Naive B cell (primary cell): ENCODE measurements around the gene TLCD4. TPM values are rescaled to one million over a fixed set of nuclear protein-coding genes. Genes with fewer than 3 reads are reported as not detected.
A peak's percentile ranks its signal among the peaks of the same experiment; 100 is the strongest.
"Not testable (repeated sequence)": the region's sequence is repeated elsewhere in the genome, so short reads cannot be mapped to it uniquely, and the experiment has no call there.

ENCODE experiments used
- ATAC-seq, 2 donors: fragments of 150-1000 bp; cut with Tn5 transposase; 2 replicates each; pipeline ENCODE4 v1.10.0; 2021; ENCODE audit warnings: low read depth in 2 of 2, mild to moderate bottlenecking in 2 of 2, moderate library complexity in 2 of 2
- DNase-seq: peaks from one replicate; pipeline ENCODE4 v3.0.0; 2022
- H3K27ac Mint-ChIP-seq, 6 donors: one replicate each; pipeline ENCODE4 v1.8.0; 2020 to 2022; ENCODE audit warnings: mild to moderate bottlenecking in 6 of 6, mixed read lengths in 6 of 6, moderate library complexity in 5 of 6, inconsistent platforms in 2 of 6
- H3K27me3 Mint-ChIP-seq, 3 donors: one replicate each; pipeline ENCODE4 v1.8.0; 2021 to 2022; ENCODE audit warnings: mixed read lengths in 3 of 3, mild to moderate bottlenecking in 1 of 3
- H3K36me3 Mint-ChIP-seq, 2 donors: one replicate each; pipeline ENCODE4 v1.8.0; 2020 to 2022; ENCODE audit warnings: mixed read lengths in 2 of 2, inconsistent platforms in 1 of 2, mild to moderate bottlenecking in 1 of 2
- H3K4me1 Mint-ChIP-seq, 3 donors: one replicate each; pipeline ENCODE4 v1.8.0; 2020 to 2022; ENCODE audit warnings: mixed read lengths in 3 of 3, inconsistent platforms in 1 of 3, mild to moderate bottlenecking in 1 of 3, moderate library complexity in 1 of 3
- H3K4me3 Mint-ChIP-seq, 8 donors: one replicate each; pipeline ENCODE4 v1.8.0; 2020 to 2022; ENCODE audit warnings: mild to moderate bottlenecking in 8 of 8, mixed read lengths in 8 of 8, moderate library complexity in 8 of 8, inconsistent platforms in 2 of 8
- H3K9me3 Mint-ChIP-seq, 7 donors: one replicate each; pipeline ENCODE4 v1.8.0; 2020 to 2022; ENCODE audit warnings: mixed read lengths in 7 of 7, mild to moderate bottlenecking in 5 of 7, inconsistent platforms in 2 of 7, moderate library complexity in 1 of 7
- polyA plus RNA-seq, 6 donors: library from polyadenylated mRNA; unstranded; fragments of 300-500 nt; fragmentation: Illumina TruSeq; gene quantifications; one replicate each; pipeline ENCODE4 v1.2.3, GENCODE V29; 2021; ENCODE audit warnings: low read depth in 6 of 6

TLCD4 gene
- polyA plus RNA-seq, 6 donors from 2014 or later, result 0.08 to 1.9 (median 1.2) TPM

DNA sequence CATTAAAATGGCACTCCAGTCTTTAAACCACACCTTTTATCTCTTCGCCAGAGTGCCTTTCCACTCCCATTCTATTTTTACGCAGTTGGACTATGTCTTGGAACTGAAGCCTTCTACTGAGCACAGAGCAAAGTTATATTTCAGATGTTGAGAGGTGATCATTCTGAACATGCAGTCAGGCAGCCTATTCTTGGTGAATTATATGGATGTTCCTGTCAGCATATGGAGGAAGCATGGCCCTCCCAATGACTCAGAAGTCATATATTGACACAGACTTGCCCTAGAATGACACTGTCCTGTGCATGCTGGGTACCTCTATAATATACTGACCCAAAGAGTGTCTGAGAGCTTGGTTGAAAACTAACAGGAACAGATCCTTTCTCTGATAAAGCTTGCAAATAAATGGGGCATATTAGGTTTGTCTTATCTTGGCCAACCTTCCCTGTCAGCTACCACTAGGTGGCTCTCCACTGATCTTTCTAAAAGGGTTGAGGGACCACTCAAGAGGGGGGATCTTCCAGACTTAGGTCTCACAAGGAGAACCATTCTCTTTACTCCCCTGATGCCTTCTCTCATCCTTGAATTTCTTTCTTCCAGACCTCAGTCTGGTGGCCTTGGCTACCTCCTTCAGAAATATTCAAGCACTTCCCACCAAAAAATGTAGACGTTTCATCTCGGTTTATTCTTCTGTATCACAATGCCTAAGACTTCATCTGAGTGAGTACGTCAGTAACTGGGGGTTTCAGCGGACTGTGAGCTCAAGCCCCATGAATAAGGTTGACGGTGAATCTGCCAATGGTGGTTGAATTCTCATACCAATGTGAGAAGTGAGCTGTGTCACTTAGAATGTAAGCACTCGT is 32.6 kb upstream of the TLCD4 start:
- Mint-ChIP-seq H3K27ac (peak overlapping the region in 1 of 6 donors; percentile 41), H3K9me3 (peaks cover 0 to 3% (median 0%) of the 10 kb centered on the region in 7 donors), H3K4me1 (peaks cover 0 to 6% (median 5%) of the 10 kb centered on the region in 3 donors), H3K4me3 (no peak overlapping the region), H3K36me3 (no peaks in the 10 kb centered on the region), H3K27me3 (peaks cover 16 to 19% (median 19%) of the 10 kb centered on the region in 3 donors)
- DNase-seq, result peak; percentile 47
- peak; percentile 84 to 87 for ATAC-seq

DNA sequence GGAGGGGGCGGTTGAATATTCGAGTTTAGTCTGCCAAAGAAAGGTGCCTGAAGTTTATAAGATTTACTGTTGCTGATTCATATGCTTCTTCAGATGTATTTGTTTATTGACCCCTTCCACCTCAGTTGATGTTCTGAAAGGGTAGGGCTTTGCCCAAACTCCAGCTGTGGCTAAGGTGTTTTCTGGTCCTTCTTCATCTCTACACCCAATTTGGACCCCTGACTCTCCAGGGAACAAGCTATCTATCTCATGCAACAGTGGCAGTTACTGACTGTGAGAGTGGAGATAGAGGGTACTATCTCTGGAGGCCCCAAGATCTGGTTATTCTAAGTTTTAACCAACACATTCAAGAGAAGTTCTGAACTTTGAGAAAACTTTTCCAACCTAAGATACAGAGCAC is 31.8 kb upstream of the TLCD4 start:
- Mint-ChIP-seq H3K27me3 (peaks cover 17 to 27% (median 27%) of the 10 kb centered on the region in 3 donors), H3K9me3 (peaks cover 0 to 5% (median 0%) of the 10 kb centered on the region in 7 donors), H3K4me3 (no peak overlapping the region), H3K4me1 (peaks cover 0 to 6% (median 5%) of the 10 kb centered on the region in 3 donors), H3K27ac (no peak overlapping the region), H3K36me3 (peaks cover 0 to 7% of the 10 kb centered on the region in 2 donors)
- DNase-seq (no peak), ATAC-seq (no peak)

DNA sequence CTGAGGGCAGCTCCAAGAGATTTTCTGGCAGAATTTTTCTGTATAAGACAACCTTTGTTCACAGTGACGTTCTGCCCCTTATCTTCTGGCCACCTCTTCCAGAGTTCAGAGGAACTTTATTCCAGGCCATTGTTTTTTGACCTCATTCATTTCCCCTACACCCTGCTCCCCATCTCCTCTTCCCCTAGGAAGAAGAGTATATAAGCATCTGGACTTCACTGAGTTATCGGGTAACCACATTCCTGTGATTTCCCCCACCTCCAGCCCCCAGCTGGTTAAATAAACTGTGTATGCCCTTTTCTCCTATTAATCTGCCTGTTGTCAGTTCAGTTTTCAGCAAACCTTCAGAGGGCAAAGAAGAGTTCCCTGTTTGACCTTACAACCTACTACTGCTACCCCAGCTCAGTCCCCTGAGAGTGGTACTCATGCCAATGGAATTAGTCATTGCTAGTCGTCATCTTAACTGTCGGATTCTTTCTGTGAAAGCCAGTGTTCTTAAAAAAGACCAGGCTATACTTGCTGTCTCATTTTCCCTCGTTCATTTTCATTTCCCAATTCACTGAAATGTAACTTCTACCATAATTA is 30.1 kb upstream of the TLCD4 start:
- DNase-seq (no peak), ATAC-seq (no peak)
- H3K4me3 Mint-ChIP-seq, result no peak overlapping the region
- peaks cover 0 to 8% of the 10 kb centered on the region in 2 donors for H3K36me3 Mint-ChIP-seq
- peak overlapping the region in 1 of 6 donors; percentile 72 for H3K27ac Mint-ChIP-seq
- peaks cover 27 to 32% (median 28%) of the 10 kb centered on the region in 3 donors for H3K27me3 Mint-ChIP-seq
- peaks cover 0 to 6% (median 5%) of the 10 kb centered on the region in 3 donors for H3K4me1 Mint-ChIP-seq
- peaks cover 0 to 6% (median 0%) of the 10 kb centered on the region in 7 donors for H3K9me3 Mint-ChIP-seq

DNA sequence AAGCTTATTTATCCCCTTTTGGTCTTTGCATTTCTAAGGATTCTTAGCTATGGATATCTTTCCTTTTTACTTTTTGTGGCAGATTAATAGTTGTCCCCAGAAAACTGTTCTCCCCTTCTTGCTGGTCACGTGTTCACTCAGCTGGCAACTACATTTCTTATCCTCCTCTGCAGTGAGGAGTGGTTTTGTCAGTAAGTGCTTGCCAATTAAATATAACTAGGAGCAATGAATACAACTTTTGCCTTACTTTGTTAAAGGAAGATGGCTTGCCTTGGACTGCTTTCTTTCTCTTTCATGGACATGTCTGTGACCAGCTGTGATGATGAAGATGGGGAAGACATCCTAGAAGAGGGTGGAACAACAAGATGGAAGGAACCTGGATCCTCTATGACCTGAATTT is 28.9 kb upstream of the TLCD4 start:
- no peak overlapping the region for H3K4me3 Mint-ChIP-seq

DNA sequence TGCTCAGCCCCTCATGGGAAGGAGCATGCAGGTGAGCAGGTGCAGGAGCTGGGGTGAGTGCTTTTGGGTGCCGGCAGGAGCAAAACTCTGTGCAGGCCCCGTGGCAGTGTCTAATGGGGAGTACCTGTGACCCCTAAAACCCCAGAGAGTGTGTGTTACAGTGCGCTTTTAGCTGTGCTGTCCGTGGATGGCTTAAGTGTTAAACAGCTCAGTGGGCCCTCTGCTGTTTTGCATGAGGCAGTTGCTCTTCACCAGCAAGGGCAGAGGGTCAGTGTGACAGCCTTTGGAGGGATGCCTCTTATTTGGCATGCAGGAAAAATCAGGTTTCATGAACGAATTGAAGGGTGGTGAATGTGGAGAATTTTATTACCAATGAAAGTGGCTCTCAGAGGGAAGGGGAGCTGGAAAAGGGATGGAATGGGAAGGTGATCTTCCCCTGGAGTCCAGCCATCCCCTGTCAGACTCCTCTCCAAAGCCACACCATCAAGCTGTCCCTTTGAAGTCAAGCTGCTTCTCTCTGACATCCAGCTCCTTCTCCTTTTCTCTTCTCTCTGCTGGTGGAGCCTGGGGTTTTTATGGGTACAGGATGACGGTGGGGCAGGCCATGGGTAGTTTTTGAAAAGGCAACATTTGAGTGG is 27.4 kb upstream of the TLCD4 start:
- ATAC-seq (no peak), DNase-seq (no peak)
- Mint-ChIP-seq H3K9me3 (peaks cover 0 to 6% (median 0%) of the 10 kb centered on the region in 7 donors), H3K36me3 (peaks cover 0 to 8% of the 10 kb centered on the region in 2 donors), H3K4me3 (no peak overlapping the region), H3K27ac (no peak overlapping the region), H3K4me1 (peaks cover 0 to 1% (median under 1%) of the 10 kb centered on the region in 3 donors), H3K27me3 (peaks cover 21 to 33% (median 24%) of the 10 kb centered on the region in 3 donors)

More for the DNA sequence above, 28.9 kb upstream of the TLCD4 start:
- H3K27me3 Mint-ChIP-seq, result peaks cover 22 to 38% (median 29%) of the 10 kb centered on the region in 3 donors
- no peak overlapping the region for H3K27ac Mint-ChIP-seq
- ATAC-seq (no peak), DNase-seq (no peak)
- H3K36me3 Mint-ChIP-seq, result peaks cover 0 to 8% of the 10 kb centered on the region in 2 donors
- peaks cover 0 to 6% (median 5%) of the 10 kb centered on the region in 3 donors for H3K4me1 Mint-ChIP-seq
- H3K9me3 Mint-ChIP-seq, result peaks cover 0 to 6% (median 0%) of the 10 kb centered on the region in 7 donors

DNA sequence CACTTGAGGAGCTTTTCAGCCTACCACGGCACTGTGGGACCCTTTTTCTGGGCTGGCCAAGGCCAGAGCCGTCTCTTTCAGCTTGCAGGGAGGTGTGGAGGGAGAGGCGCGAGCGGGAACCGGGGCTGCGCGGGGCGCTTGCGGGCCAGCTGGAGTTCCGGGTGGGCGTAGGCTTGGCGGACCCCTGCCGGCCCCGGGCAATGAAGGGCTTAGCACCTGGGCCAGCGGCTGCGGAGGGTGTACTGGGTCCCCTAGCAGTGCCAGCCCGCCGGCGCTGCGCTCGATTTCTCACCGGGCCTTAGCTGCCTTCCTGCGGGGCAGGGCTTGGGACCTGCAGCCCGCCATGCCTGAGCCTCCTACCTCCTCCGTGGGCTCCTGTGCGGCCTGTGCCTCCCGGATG is 25.9 kb upstream of the TLCD4 start:
- H3K27ac Mint-ChIP-seq, H3K4me1 Mint-ChIP-seq, H3K9me3 Mint-ChIP-seq, ATAC-seq, H3K4me3 Mint-ChIP-seq, H3K36me3 Mint-ChIP-seq, DNase-seq: not testable (repeated sequence)
- peaks cover 29 to 42% (median 32%) of the 10 kb centered on the region in 3 donors for H3K27me3 Mint-ChIP-seq

DNA sequence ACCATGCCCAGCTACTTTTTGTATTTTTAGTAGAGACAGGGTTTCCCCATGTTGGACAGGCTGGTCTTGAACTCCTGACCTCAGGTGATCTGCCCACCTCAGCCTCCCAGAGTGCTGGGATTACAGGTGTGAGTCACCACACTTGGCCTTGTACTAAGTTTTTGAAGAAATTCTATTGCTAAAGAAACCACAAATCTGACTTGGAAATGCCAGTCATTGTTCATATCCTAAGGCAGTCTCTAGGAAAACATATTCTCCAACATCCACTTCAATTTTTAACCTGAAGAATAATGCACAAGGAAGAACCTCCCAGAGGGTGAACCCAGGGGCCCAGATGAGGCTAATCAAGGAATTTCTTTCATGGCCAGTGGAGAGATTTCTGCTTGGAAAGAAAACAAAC is 24.3 kb upstream of the TLCD4 start:
- not testable (repeated sequence) for H3K27ac Mint-ChIP-seq, ATAC-seq, H3K4me3 Mint-ChIP-seq, H3K4me1 Mint-ChIP-seq, DNase-seq, H3K9me3 Mint-ChIP-seq, H3K36me3 Mint-ChIP-seq
- H3K27me3 Mint-ChIP-seq, result peaks cover 29 to 43% (median 35%) of the 10 kb centered on the region in 3 donors

DNA sequence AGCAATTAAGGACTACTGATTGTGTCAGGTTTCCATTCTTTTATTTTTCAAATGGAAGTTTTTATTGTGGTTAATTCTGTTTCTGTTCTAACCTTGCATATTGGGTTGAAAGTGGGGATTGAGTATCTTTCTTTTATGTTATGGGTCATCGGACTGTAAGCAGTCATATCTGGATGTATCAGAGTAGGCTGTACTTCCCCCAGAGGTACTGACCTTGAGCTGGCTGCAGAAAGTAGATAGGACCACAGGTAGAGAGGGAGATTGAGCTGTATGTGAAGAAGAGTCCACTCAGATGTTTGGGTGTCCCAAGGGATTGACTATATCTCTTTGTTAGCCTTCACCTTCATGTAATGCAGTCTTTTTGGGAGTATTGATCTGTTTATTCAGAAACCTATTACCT is 23.9 kb upstream of the TLCD4 start:
- Mint-ChIP-seq H3K4me1 (no peaks in the 10 kb centered on the region), H3K9me3 (peaks cover 0 to 6% (median 0%) of the 10 kb centered on the region in 7 donors), H3K27me3 (peaks cover 32 to 42% (median 38%) of the 10 kb centered on the region in 3 donors), H3K27ac (no peak overlapping the region), H3K4me3 (no peak overlapping the region), H3K36me3 (peaks cover 0 to 8% of the 10 kb centered on the region in 2 donors)
- DNase-seq (no peak), ATAC-seq (no peak)

DNA sequence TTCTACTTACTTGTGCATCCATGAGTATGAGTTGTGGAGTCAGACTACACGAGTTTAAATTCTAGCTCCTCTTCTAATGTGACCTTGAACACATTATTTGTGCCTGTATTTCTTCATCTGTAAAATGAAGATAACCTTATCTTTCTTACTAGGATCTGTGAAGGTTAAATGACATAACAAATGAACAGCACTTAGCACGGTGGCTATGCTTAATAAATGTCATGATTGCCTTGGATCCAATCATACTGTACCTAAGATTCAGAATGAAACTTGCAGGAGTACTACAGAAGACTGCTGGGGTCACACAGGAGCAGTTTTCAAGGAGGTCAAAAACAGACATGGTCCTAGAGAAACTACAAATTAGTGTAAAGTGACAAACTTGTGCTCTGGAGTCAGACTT is 22.2 kb upstream of the TLCD4 start:
- peaks cover 0 to 5% of the 10 kb centered on the region in 2 donors for H3K36me3 Mint-ChIP-seq
- no peak for DNase-seq
- no peak overlapping the region for H3K27ac Mint-ChIP-seq
- no peak overlapping the region for H3K4me3 Mint-ChIP-seq
- ATAC-seq, result no peak
- peaks cover 27 to 37% (median 33%) of the 10 kb centered on the region in 3 donors for H3K27me3 Mint-ChIP-seq
- H3K9me3 Mint-ChIP-seq, result peaks cover 0 to 5% (median 0%) of the 10 kb centered on the region in 7 donors
- no peaks in the 10 kb centered on the region for H3K4me1 Mint-ChIP-seq

DNA sequence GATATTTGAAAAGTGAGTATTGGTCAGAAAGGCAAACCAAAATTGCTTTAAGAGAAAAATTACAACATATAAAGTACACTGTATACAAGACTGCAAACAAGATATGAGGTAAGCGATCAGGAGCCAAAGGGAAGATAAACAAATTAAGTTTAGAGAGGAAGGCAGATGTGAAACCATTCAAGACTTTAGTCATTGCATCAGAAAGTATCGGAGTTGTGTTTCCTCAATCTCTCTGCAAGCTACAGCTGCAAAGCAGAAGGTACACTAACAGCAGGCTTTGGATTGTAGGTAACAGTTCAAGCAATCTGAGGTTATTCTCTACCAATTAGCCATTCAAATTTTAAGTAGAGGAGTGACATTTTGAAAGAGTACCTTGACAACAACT is 21.3 kb upstream of the TLCD4 start:
- ATAC-seq, result peak in 1 of 2 donors; percentile 48
- no peaks in the 10 kb centered on the region for H3K36me3 Mint-ChIP-seq

DNA sequence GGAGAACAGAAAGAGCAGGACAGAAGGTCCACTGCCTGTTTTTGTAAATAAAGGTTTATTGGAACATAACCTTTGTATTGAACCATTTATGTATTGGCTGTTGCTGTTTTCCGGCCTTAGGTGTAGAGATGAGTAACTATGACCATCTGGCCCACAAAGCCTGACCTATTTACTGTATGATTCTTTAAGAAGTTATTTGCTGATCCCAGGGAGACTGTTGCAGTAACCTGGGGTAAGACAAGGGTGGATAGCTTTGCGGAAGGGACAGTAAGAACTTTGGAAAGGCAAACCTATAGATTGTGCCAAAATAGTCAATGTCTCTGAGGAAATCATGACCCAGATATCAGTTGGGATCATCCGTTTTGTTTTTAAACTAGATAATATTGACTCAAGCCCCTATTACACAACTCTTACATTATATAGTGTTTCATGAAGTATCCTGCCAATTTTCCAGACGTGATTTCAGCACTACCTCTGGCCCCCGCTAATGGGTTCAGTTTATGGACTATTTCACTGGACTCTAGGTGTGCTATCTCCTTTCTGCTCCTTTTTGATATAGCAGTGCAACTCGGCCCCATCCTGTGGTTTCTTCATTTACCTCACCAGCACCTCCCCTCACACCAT is 20.8 kb upstream of the TLCD4 start:
- no peak overlapping the region for H3K27ac Mint-ChIP-seq
- H3K27me3 Mint-ChIP-seq, result peaks cover 21 to 33% (median 26%) of the 10 kb centered on the region in 3 donors
- no peaks in the 10 kb centered on the region for H3K36me3 Mint-ChIP-seq
- no peaks in the 10 kb centered on the region for H3K4me1 Mint-ChIP-seq
- no peak for DNase-seq
- ATAC-seq, result no peak
- no peaks in the 10 kb centered on the region for H3K9me3 Mint-ChIP-seq
- no peak overlapping the region for H3K4me3 Mint-ChIP-seq

More for the DNA sequence above, 21.3 kb upstream of the TLCD4 start:
- no peak overlapping the region for H3K27ac Mint-ChIP-seq
- no peak for DNase-seq
- H3K27me3 Mint-ChIP-seq, result peaks cover 21 to 33% (median 29%) of the 10 kb centered on the region in 3 donors
- no peaks in the 10 kb centered on the region for H3K9me3 Mint-ChIP-seq
- no peaks in the 10 kb centered on the region for H3K4me1 Mint-ChIP-seq
- H3K4me3 Mint-ChIP-seq, result no peak overlapping the region

DNA sequence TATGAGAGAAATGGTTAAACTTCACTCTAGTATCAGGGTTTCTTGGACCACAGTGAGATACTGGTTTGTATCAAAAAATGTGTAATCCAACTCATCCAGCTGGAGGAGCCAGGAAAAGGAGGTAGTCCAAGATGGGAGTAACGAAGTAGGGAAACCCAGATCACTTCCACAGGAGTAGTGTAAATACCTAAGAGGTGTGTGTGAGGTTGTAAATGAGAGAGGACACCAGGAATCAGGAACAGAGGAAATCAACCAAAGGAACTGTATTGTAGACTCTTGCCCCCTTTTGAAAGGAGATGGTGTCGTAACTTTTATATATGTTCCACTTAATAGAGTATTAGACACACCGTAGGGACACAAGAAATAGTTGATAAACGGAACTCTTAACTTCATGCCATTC is 19.7 kb upstream of the TLCD4 start:
- Mint-ChIP-seq H3K27me3 (peaks cover 19 to 25% (median 21%) of the 10 kb centered on the region in 3 donors), H3K27ac (no peak overlapping the region), H3K4me3 (no peak overlapping the region), H3K9me3 (no peaks in the 10 kb centered on the region), H3K36me3 (no peaks in the 10 kb centered on the region), H3K4me1 (no peaks in the 10 kb centered on the region)
- DNase-seq, result no peak
- no peak for ATAC-seq

DNA sequence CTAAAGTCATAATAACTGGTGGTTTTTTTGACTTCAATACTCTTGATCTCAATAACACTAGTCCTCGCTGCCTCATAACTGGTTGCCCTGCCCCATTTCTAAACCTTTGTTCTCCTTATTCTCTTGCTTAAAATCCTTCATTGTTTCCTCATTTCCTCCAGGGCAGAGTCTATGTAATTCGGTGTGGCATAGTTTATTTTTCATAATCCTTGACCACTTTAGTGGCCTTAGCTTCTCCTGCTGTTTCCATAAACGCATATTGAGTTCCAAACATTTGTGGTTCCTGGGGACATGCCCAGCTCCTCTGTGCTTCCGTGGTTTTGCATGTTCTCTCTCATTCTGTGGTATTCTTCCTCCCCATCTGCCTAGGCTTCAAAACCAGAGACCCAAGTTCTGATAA is 19.0 kb upstream of the TLCD4 start:
- H3K27me3 Mint-ChIP-seq, result peaks cover 18 to 24% (median 21%) of the 10 kb centered on the region in 3 donors

More for the DNA sequence above, 19.0 kb upstream of the TLCD4 start:
- Mint-ChIP-seq H3K9me3 (no peaks in the 10 kb centered on the region), H3K4me3 (no peak overlapping the region), H3K4me1 (no peaks in the 10 kb centered on the region), H3K36me3 (no peaks in the 10 kb centered on the region), H3K27ac (no peak overlapping the region)
- DNase-seq (no peak), ATAC-seq (no peak)
